Measurements from ENCODE around the gene SPINK6.

The SPINK6 gene

GRCh38 chr5:148224117-148224742 lies 21.4 kb downstream of the SPINK6 start:
- Histone ChIP-seq H3K27me3 (replicated peaks; ENCODE audit: control insufficient read depth, insufficient read depth, low read length) (no peaks in the 10 kb centered on the region), H3K36me3 (ENCODE audit: control insufficient read depth, insufficient read depth, low read length) (no peaks in the 10 kb centered on the region), H3K4me3 (replicated peaks; ENCODE audit: low read depth, low read length) (no peak overlapping the region)
- no peak for DNase-seq (ENCODE audit: extremely low read depth, insufficient read length)
- TF ChIP-seq CTCF (IDR thresholded peaks at IDR 0.05; ENCODE audit: insufficient read depth, low read length, poor library complexity, severe bottlenecking) = no peak

- TF ChIP-seq CTCF (IDR thresholded peaks at IDR 0.05; ENCODE audit: insufficient read depth, low read length, poor library complexity, severe bottlenecking) = no peak
These were observed 25.6 kb downstream of the SPINK6 start for GRCh38 chr5:148228392-148228984.

GRCh38 chr5:148229840-148230239 lies 27.0 kb downstream of the SPINK6 start:
- Histone ChIP-seq H3K27me3 (replicated peaks; ENCODE audit: control insufficient read depth, insufficient read depth, low read length) (no peaks in the 10 kb centered on the region), H3K36me3 (ENCODE audit: control insufficient read depth, insufficient read depth, low read length) (no peaks in the 10 kb centered on the region), H3K4me3 (replicated peaks; ENCODE audit: low read depth, low read length) (no peak overlapping the region)
- no peak for TF ChIP-seq CTCF (IDR thresholded peaks at IDR 0.05; ENCODE audit: insufficient read depth, low read length, poor library complexity, severe bottlenecking)
- no peak for DNase-seq (ENCODE audit: extremely low read depth, insufficient read length)

More at GRCh38 chr5:148228392-148228984, 25.6 kb downstream of the SPINK6 start:
- no peak for DNase-seq (ENCODE audit: extremely low read depth, insufficient read length)
- Histone ChIP-seq H3K4me3 (replicated peaks; ENCODE audit: low read depth, low read length) (no peak overlapping the region), H3K36me3 (ENCODE audit: control insufficient read depth, insufficient read depth, low read length) (no peaks in the 10 kb centered on the region), H3K27me3 (replicated peaks; ENCODE audit: control insufficient read depth, insufficient read depth, low read length) (no peaks in the 10 kb centered on the region)

- DNase-seq (ENCODE audit: extremely low read depth, insufficient read length) = no peak
- Histone ChIP-seq H3K27me3 (replicated peaks; ENCODE audit: control insufficient read depth, insufficient read depth, low read length) (no peaks in the 10 kb centered on the region), H3K4me3 (replicated peaks; ENCODE audit: low read depth, low read length) (no peak overlapping the region), H3K36me3 (ENCODE audit: control insufficient read depth, insufficient read depth, low read length) (no peaks in the 10 kb centered on the region)
- no peak for TF ChIP-seq CTCF (IDR thresholded peaks at IDR 0.05; ENCODE audit: insufficient read depth, low read length, poor library complexity, severe bottlenecking)
These were observed 27.4 kb downstream of the SPINK6 start for GRCh38 chr5:148230240-148230639.

GRCh38 chr5:148237785-148238417 lies 35.1 kb downstream of the SPINK6 start:
- no peak overlapping the region for H3K4me3 ChIP-seq (replicated peaks; ENCODE audit: low read depth, low read length)
- H3K27me3 ChIP-seq (replicated peaks; ENCODE audit: control insufficient read depth, insufficient read depth, low read length) = no peaks in the 10 kb centered on the region
- no peak for TF ChIP-seq CTCF (IDR thresholded peaks at IDR 0.05; ENCODE audit: insufficient read depth, low read length, poor library complexity, severe bottlenecking)
- DNase-seq (ENCODE audit: extremely low read depth, insufficient read length) = no peak
- H3K36me3 ChIP-seq (ENCODE audit: control insufficient read depth, insufficient read depth, low read length) = no peaks in the 10 kb centered on the region

All from GM06990 (cell line).